Neuron (in vitro differentiated cells): ENCODE data around the gene FGFR2.

Source experiments
- H2AFZ ChIP-seq: one replicate; pipeline ENCODE4 v1.6.1; 2013; ENCODE audit warnings: low read depth, mild to moderate bottlenecking, inconsistent platforms, low read length, moderate library complexity
- H3K27me3 ChIP-seq: one replicate; pipeline ENCODE4 v1.6.1; 2013; ENCODE audit warnings: low read length; ENCODE audit not compliant: insufficient read depth
- H3K36me3 ChIP-seq: one replicate; pipeline ENCODE4 v1.6.1; 2013; ENCODE audit warnings: low read length; ENCODE audit not compliant: insufficient read depth
- H3K4me1 ChIP-seq: one replicate; pipeline ENCODE4 v1.6.1; 2013; ENCODE audit warnings: low read length; ENCODE audit not compliant: insufficient read depth
- H3K4me3 ChIP-seq: 2 replicates; pipeline ENCODE4 v1.5.1; 2013; ENCODE audit warnings: mild to moderate bottlenecking, low read length, moderate library complexity
- H3K9me3 ChIP-seq: one replicate; pipeline ENCODE4 v1.6.1; 2013; ENCODE audit warnings: low read length

FGFR2 gene

GRCh38 chr10:121461307-121461706 lies 136.9 kb downstream of the FGFR2 start:
- Histone ChIP-seq H3K4me1 (no peaks in the 10 kb centered on the region), H2AFZ (no peak overlapping the region), H3K36me3 (no peaks in the 10 kb centered on the region), H3K9me3 (no peaks in the 10 kb centered on the region), H3K27me3 (peaks cover 4% of the 10 kb centered on the region), H3K4me3 (no peak overlapping the region)

- no peak overlapping the region for H2AFZ ChIP-seq
- no peaks in the 10 kb centered on the region for H3K9me3 ChIP-seq
- peaks cover 4% of the 10 kb centered on the region for H3K27me3 ChIP-seq
- no peak overlapping the region for H3K4me3 ChIP-seq
- no peaks in the 10 kb centered on the region for H3K4me1 ChIP-seq
- H3K36me3 ChIP-seq, result no peaks in the 10 kb centered on the region
These were observed 137.5 kb downstream of the FGFR2 start for GRCh38 chr10:121460733-121461132.

- Histone ChIP-seq H3K9me3 (no peaks in the 10 kb centered on the region), H2AFZ (no peak overlapping the region), H3K4me1 (peaks cover 7% of the 10 kb centered on the region), H3K27me3 (peaks cover 4% of the 10 kb centered on the region), H3K4me3 (no peak overlapping the region), H3K36me3 (no peaks in the 10 kb centered on the region)
These were observed 138.4 kb downstream of the FGFR2 start for GRCh38 chr10:121459622-121460453.

GRCh38 chr10:121459279-121459621 lies 139.0 kb downstream of the FGFR2 start:
- peaks cover 8% of the 10 kb centered on the region for H3K4me1 ChIP-seq
- H3K9me3 ChIP-seq, result no peaks in the 10 kb centered on the region
- peaks cover 4% of the 10 kb centered on the region for H3K27me3 ChIP-seq
- no peak overlapping the region for H3K4me3 ChIP-seq
- H2AFZ ChIP-seq, result no peak overlapping the region
- no peaks in the 10 kb centered on the region for H3K36me3 ChIP-seq

GRCh38 chr10:121457729-121458128 lies 140.5 kb downstream of the FGFR2 start:
- peaks cover 4% of the 10 kb centered on the region for H3K27me3 ChIP-seq
- H2AFZ ChIP-seq, result no peak overlapping the region
- no peak overlapping the region for H3K4me3 ChIP-seq
- no peaks in the 10 kb centered on the region for H3K9me3 ChIP-seq
- peaks cover 8% of the 10 kb centered on the region for H3K4me1 ChIP-seq
- no peaks in the 10 kb centered on the region for H3K36me3 ChIP-seq

GRCh38 chr10:121455377-121455776 lies 142.9 kb downstream of the FGFR2 start:
- Histone ChIP-seq H2AFZ (no peak overlapping the region), H3K27me3 (peaks cover 4% of the 10 kb centered on the region), H3K4me1 (peaks cover 8% of the 10 kb centered on the region), H3K9me3 (no peaks in the 10 kb centered on the region), H3K36me3 (no peaks in the 10 kb centered on the region), H3K4me3 (no peak overlapping the region)

- Histone ChIP-seq H3K9me3 (no peaks in the 10 kb centered on the region), H2AFZ (no peak overlapping the region), H3K36me3 (no peaks in the 10 kb centered on the region), H3K27me3 (peaks cover 4% of the 10 kb centered on the region), H3K4me1 (peaks cover 12% of the 10 kb centered on the region), H3K4me3 (no peak overlapping the region)
These were observed 143.5 kb downstream of the FGFR2 start for GRCh38 chr10:121454781-121455180.

- Histone ChIP-seq H3K27me3 (no peaks in the 10 kb centered on the region), H3K4me3 (no peak overlapping the region), H3K9me3 (no peaks in the 10 kb centered on the region), H3K36me3 (no peaks in the 10 kb centered on the region), H2AFZ (no peak overlapping the region), H3K4me1 (peaks cover 12% of the 10 kb centered on the region)
These were observed 145.1 kb downstream of the FGFR2 start for GRCh38 chr10:121453160-121453559.

- Histone ChIP-seq H3K4me3 (no peak overlapping the region), H3K4me1 (peaks cover 12% of the 10 kb centered on the region), H3K36me3 (no peaks in the 10 kb centered on the region), H3K27me3 (no peaks in the 10 kb centered on the region), H2AFZ (no peak overlapping the region), H3K9me3 (no peaks in the 10 kb centered on the region)
These were observed 145.7 kb downstream of the FGFR2 start for GRCh38 chr10:121452581-121452980.

GRCh38 chr10:121450247-121450646 lies 148.0 kb downstream of the FGFR2 start:
- H3K36me3 ChIP-seq, result no peaks in the 10 kb centered on the region
- no peaks in the 10 kb centered on the region for H3K27me3 ChIP-seq
- no peak overlapping the region for H2AFZ ChIP-seq
- no peaks in the 10 kb centered on the region for H3K9me3 ChIP-seq
- H3K4me1 ChIP-seq, result peaks cover 9% of the 10 kb centered on the region
- no peak overlapping the region for H3K4me3 ChIP-seq

- no peaks in the 10 kb centered on the region for H3K27me3 ChIP-seq
- no peak overlapping the region for H3K4me3 ChIP-seq
- peaks cover 4% of the 10 kb centered on the region for H3K4me1 ChIP-seq
- H3K9me3 ChIP-seq, result no peaks in the 10 kb centered on the region
- no peak overlapping the region for H2AFZ ChIP-seq
- H3K36me3 ChIP-seq, result no peaks in the 10 kb centered on the region
These were observed 148.7 kb downstream of the FGFR2 start for GRCh38 chr10:121449482-121449924.

GRCh38 chr10:121448766-121449421 lies 149.3 kb downstream of the FGFR2 start:
- Histone ChIP-seq H3K4me1 (peaks cover 4% of the 10 kb centered on the region), H2AFZ (no peak overlapping the region), H3K9me3 (no peaks in the 10 kb centered on the region), H3K4me3 (no peak overlapping the region), H3K36me3 (no peaks in the 10 kb centered on the region), H3K27me3 (no peaks in the 10 kb centered on the region)

- Histone ChIP-seq H3K9me3 (no peaks in the 10 kb centered on the region), H3K4me1 (peaks cover 5% of the 10 kb centered on the region), H2AFZ (no peak overlapping the region), H3K4me3 (no peak overlapping the region), H3K36me3 (no peaks in the 10 kb centered on the region), H3K27me3 (no peaks in the 10 kb centered on the region)
These were observed 153.6 kb downstream of the FGFR2 start for GRCh38 chr10:121444520-121445165.
